ENCODE data around the gene NQO2.

Gene NQO2

DNA sequence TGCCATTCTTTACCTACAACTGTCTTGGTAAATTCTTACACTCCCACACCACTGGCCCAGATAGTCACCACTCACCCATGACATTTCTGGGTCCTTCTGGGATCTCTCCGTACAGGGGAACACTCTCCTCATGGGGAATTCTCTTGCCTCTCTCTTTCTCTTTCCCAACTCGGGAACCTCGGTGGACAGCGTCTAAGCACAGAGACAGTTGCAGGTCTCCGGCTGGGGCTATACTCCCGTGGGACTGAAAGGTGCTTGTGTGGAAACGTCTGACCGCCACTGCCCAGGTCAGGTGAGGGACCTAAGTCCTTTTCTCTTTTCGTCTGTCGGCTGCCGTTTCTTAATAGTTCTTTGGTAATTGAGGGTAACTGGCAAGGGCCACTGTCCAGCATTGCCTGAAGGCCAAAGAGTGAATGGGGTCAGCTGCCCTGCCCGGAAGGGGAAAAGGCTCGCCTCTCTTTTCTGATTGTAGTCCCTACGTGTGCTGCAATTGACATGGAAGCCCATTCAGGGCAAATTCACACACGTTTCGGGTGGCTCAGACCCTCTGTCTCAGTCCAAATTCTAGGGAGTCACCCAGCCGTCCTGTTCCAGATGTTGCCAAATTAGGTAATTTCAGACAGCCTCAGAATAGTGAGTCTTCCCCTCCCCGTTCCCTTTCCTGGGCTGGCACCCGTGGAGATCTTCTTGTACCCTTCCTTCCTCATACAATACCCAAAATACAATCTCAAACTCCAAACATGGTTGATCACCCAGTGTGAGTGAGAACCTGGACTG is 37.4 kb downstream of the NQO2 start:
- no peak for TF ChIP-seq EGR1 (IDR thresholded peaks at IDR 0.05)
- TF ChIP-seq, protein P1, sequence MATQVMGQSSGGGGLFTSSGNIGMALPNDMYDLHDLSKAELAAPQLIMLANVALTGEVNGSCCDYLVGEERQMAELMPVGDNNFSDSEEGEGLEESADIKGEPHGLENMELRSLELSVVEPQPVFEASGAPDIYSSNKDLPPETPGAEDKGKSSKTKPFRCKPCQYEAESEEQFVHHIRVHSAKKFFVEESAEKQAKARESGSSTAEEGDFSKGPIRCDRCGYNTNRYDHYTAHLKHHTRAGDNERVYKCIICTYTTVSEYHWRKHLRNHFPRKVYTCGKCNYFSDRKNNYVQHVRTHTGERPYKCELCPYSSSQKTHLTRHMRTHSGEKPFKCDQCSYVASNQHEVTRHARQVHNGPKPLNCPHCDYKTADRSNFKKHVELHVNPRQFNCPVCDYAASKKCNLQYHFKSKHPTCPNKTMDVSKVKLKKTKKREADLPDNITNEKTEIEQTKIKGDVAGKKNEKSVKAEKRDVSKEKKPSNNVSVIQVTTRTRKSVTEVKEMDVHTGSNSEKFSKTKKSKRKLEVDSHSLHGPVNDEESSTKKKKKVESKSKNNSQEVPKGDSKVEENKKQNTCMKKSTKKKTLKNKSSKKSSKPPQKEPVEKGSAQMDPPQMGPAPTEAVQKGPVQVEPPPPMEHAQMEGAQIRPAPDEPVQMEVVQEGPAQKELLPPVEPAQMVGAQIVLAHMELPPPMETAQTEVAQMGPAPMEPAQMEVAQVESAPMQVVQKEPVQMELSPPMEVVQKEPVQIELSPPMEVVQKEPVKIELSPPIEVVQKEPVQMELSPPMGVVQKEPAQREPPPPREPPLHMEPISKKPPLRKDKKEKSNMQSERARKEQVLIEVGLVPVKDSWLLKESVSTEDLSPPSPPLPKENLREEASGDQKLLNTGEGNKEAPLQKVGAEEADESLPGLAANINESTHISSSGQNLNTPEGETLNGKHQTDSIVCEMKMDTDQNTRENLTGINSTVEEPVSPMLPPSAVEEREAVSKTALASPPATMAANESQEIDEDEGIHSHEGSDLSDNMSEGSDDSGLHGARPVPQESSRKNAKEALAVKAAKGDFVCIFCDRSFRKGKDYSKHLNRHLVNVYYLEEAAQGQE (IDR thresholded peaks at IDR 0.05; ENCODE audit: low read depth), result peak; percentile 27; the same call in 1 of the 2 replicates

DNA sequence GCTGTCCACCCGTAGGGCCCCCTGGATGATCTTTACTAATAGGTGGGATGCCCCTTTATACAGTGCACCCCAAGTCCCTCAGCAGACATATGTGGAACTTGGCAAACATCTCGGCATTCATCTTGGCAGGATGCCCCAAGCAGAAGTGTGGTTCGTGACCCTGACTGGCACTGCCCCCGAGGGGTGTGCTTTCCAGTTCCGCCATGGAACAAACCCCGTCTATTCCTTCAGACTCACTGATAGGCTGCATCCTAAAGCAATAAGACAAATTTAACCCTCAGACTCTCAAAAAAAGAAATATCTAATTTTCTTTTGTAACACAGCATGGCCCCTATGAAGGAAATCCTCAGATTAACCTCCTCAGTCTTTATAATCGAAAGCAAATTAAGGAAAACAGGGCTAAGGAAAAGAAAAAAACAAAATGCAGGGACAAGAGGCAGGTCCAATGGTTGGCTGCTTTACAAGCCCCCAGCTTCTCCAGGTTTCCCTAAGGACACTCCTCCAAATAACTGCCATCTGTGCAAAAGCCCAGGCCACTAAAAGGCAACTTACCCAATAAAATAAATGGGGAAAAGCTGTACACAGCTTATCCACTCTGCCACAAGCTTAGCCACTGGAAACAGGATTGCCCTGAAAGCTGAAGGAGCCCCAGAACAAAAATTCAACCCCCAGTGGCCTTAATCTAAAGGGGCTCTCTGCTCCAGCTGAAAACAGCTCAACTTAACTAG is 38.1 kb downstream of the NQO2 start:
- TF ChIP-seq TCF12 (IDR thresholded peaks at IDR 0.05; ENCODE audit: low read depth) (no peak), EP300 (IDR thresholded peaks at IDR 0.05; ENCODE audit: borderline replicate concordance) (no peak), CREB1 (IDR thresholded peaks at IDR 0.05; ENCODE audit: low read depth) (no peak), ZBTB7A (IDR thresholded peaks at IDR 0.05; ENCODE audit: low read depth) (no peak)
- TF ChIP-seq, protein P1 (IDR thresholded peaks at IDR 0.05; ENCODE audit: low read depth), result no peak

DNA sequence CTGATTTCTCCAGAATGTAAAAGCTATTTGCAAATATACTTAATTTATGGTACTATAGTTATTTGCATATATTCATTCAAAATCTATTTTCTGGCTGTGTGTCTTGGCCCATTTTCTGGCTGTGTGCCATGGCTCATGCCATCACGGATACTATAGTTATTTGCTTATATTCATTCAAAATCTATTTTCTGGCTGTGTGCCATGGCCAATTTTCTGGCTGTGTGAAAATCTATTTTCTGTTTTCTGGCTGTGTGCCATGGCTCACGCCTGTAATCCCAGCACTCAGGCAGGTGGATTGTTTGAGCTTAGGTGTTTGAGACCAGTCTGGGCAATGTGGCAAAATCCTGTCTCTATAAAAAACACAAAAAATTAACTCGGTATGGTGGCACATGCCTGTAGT is 39.7 kb downstream of the NQO2 start:
- peak; percentile 36; the same call in 1 of the 2 replicates for TF ChIP-seq EP300 (IDR thresholded peaks at IDR 0.05; ENCODE audit: borderline replicate concordance)
- no peak for TF ChIP-seq ZBTB7A (IDR thresholded peaks at IDR 0.05; ENCODE audit: low read depth)
- TF ChIP-seq YY1 (IDR thresholded peaks at IDR 0.05; ENCODE audit: low read depth), result no peak
- TF ChIP-seq, protein P2, sequence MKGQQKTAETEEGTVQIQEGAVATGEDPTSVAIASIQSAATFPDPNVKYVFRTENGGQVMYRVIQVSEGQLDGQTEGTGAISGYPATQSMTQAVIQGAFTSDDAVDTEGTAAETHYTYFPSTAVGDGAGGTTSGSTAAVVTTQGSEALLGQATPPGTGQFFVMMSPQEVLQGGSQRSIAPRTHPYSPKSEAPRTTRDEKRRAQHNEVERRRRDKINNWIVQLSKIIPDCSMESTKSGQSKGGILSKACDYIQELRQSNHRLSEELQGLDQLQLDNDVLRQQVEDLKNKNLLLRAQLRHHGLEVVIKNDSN (IDR thresholded peaks at IDR 0.05), result no peak
- TF ChIP-seq NFIC (IDR thresholded peaks at IDR 0.05), result peak; percentile 98
- no peak for TF ChIP-seq EGR1 (IDR thresholded peaks at IDR 0.05)
- no peak for TF ChIP-seq CREB1 (IDR thresholded peaks at IDR 0.05; ENCODE audit: low read depth)
- TF ChIP-seq RAD21 (IDR thresholded peaks at IDR 0.05; ENCODE audit: low read depth), result no peak
- TF ChIP-seq, protein P3, sequence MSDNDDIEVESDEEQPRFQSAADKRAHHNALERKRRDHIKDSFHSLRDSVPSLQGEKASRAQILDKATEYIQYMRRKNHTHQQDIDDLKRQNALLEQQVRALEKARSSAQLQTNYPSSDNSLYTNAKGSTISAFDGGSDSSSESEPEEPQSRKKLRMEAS (IDR thresholded peaks at IDR 0.05), result no peak
- no peak for TF ChIP-seq FOXM1 (IDR thresholded peaks at IDR 0.05; ENCODE audit: borderline replicate concordance, low read depth)
- TF ChIP-seq, protein P1 (IDR thresholded peaks at IDR 0.05; ENCODE audit: low read depth), result no peak
- peak; percentile 38; the same call in 1 of the 2 replicates for TF ChIP-seq TEAD4 (IDR thresholded peaks at IDR 0.05)
- TF ChIP-seq TAF1 (IDR thresholded peaks at IDR 0.05; ENCODE audit: low read depth), result no peak
- TF ChIP-seq TCF12 (IDR thresholded peaks at IDR 0.05; ENCODE audit: low read depth), result peak; percentile 76
- TF ChIP-seq CEBPB (IDR thresholded peaks at IDR 0.05), result no peak

DNA sequence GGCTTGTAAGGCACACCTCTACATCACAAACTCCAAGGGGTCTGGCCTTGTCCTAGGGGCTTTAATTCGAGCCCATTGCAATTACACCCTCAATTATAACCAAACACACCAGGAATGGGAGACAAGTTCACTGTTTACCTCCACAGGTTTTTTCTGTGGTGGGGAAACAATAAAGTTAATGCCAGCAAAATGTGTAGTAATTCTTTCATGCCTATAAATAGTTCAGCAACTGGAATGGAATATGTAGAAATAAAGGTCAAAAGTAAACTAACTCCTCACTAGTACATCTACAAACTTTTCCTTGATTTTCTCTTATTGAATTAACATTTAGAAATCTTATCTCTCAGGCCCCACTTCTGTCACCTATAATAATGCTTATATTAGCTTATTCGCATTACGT is 41.5 kb downstream of the NQO2 start:
- no peak for TF ChIP-seq CEBPB (IDR thresholded peaks at IDR 0.05)
- no peak for TF ChIP-seq NFIC (IDR thresholded peaks at IDR 0.05)
- TF ChIP-seq, protein P3 (IDR thresholded peaks at IDR 0.05), result no peak
- TF ChIP-seq FOXM1 (IDR thresholded peaks at IDR 0.05; ENCODE audit: borderline replicate concordance, low read depth), result no peak

DNA sequence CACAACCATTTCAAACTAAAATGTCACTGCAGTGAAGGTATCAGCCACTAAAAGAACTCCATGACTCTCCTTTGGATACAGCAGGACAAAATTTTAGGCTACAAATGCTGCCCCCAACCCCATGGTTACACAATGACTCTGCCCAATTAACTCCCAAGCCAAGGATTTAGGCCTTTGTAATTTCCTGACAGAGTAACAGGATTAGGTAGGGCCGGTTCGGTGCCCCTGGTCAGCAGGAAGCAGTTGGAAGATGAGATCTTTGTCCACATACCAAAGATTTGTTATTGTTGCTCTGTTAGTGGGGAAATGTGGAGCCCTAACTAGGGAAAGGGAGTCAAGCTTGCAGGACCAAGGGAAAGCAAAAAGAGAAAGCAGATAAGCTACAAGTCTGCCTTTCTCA is 41.9 kb downstream of the NQO2 start:
- TF ChIP-seq EGR1 (IDR thresholded peaks at IDR 0.05), result no peak
- no peak for TF ChIP-seq TCF12 (IDR thresholded peaks at IDR 0.05; ENCODE audit: low read depth)
